Upper lobe of left lung (tissue), 6 donors: ENCODE data around the gene HDGFL2. TPM values are rescaled to one million over a fixed set of nuclear protein-coding genes. Genes with fewer than 3 reads are reported as not detected.

Source experiments
- ATAC-seq, 2 donors: fragments of 200-7000 bp; cut with Tn5 transposase; one replicate each; pipeline ENCODE4 v1.9.1; 2022; ENCODE audit warnings: mild to moderate bottlenecking in 2 of 2, moderate library complexity in 2 of 2; ENCODE audit not compliant: low FRiP score in 2 of 2
- DNase-seq, 2 donors: peaks; one replicate each; pipeline ENCODE4 v3.0.0-alpha.2; 2019 to 2020
- H3K27ac ChIP-seq, 4 donors: fragments of 200-600 bp; sonication (generic); one replicate each; pipeline ENCODE4 v1.5.1; 2016 to 2019
- H3K27me3 ChIP-seq, 4 donors: fragments of 200-600 bp; sonication (generic); one replicate each; pipeline ENCODE4 v1.5.1; 2017 to 2019
- H3K36me3 ChIP-seq, 4 donors: fragments of 200-600 bp; sonication (generic); one replicate each; pipeline ENCODE4 v1.5.1; 2016 to 2019
- H3K4me1 ChIP-seq, 4 donors: fragments of 200-600 bp; sonication (generic); one replicate each; pipeline ENCODE4 v1.5.1; 2018 to 2019
- H3K4me3 ChIP-seq, 4 donors: fragments of 200-600 bp; sonication (generic); one replicate each; pipeline ENCODE4 v1.5.1; 2017 to 2019; ENCODE audit warnings: mild to moderate bottlenecking in 2 of 4, moderate library complexity in 1 of 4
- H3K9me3 ChIP-seq, 4 donors: fragments of 200-600 bp; sonication (generic); one replicate each; pipeline ENCODE4 v1.5.1; 2018 to 2019
- CTCF ChIP-seq, 6 experiments: fragments of 450-650 bp in 4 of 6; fragments of 200-600 bp in 2 of 6; sonication (generic) in 2 of 6; IDR thresholded peaks; one replicate each; pipeline ENCODE4 v1.5.1; 2016 to 2019; ENCODE audit warnings: antibody characterized with exemption in 6 of 6
- EP300 ChIP-seq, 4 donors: sonication (generic); formaldehyde crosslinking; IDR thresholded peaks; one replicate each; pipeline ENCODE4 v1.5.1; 2017; ENCODE audit warnings: antibody characterized with exemption in 4 of 4, control low read depth in 2 of 4
- POLR2A ChIP-seq, 4 donors: fragments of 450-650 bp; IDR thresholded peaks; one replicate each; pipeline ENCODE4 v1.5.1; 2016 to 2017; ENCODE audit warnings: antibody characterized with exemption in 4 of 4, mild to moderate bottlenecking in 2 of 4
- POLR2AphosphoS5 ChIP-seq, 2 donors: sonication (generic); formaldehyde crosslinking; IDR thresholded peaks; one replicate each; pipeline ENCODE4 v1.5.1; 2017; ENCODE audit warnings: antibody characterized with exemption in 2 of 2
- WGBS, 2 donors: methylation state at CpG; one replicate each; pipeline ENCODE4 v1.1.5; 2017 to 2018; 5-methylcytosine and 5-hydroxymethylcytosine counted together
- total RNA-seq, 6 donors: library from RNA; depleted of rRNA in 4 of 6; stranded (reverse); fragments of >200 nt in 4 of 6; gene quantifications; one replicate each; pipeline versions ENCODE4 v1.1.0 to v1.2.1, GENCODE V29; 2016 to 2021
- donor health status: DM: no; HTN: no; CAD: no; lungs with moderate emphysema.
- donor health status: DM: no; HTN: yes; CAD: no; lungs with severe emphysema.

The HDGFL2 gene
- total RNA-seq: 10 to 100 TPM; 23.9 to 71.2 (median 37.6) TPM

- Histone ChIP-seq H3K27me3 (no peaks in the 10 kb centered on the region), H3K9me3 (no peaks in the 10 kb centered on the region), H3K4me3 (peak within 1 kb of the TSS; percentile 76 to 99 (median 86)), H3K4me1 (peaks cover 20 to 30% (median 26%) of the 10 kb centered on the region in 4 donors), H3K27ac (peak within 1 kb of the TSS; percentile 87 to 94 (median 88)), H3K36me3 (peaks cover 0 to 21% (median 16%) of the 10 kb centered on the region in 4 donors)
- 0% methylated on average over 7 to 23 of the region's 71 CpGs for WGBS, 2 donors
- DNase-seq (peak in 1 of 2 donors; percentile 99), ATAC-seq (no peak)
- no peak for TF ChIP-seq EP300 (IDR thresholded peaks at IDR 0.05)
- no peak for TF ChIP-seq CTCF (IDR thresholded peaks at IDR 0.05)
- TF ChIP-seq POLR2A (IDR thresholded peaks at IDR 0.05): no peak
- no peak for TF ChIP-seq POLR2AphosphoS5 (IDR thresholded peaks at IDR 0.05)
Measured at GRCh38 chr19:4472174-4472974, at the start of gene HDGFL2. Gene HDGFL2 (plus strand): TSS chr19:4472297. CDS start chr19:4472351, 54 bp downstream.

GRCh38 chr19:4423416-4424126, 48.5 kb upstream of the HDGFL2 start:
- Histone ChIP-seq H3K27me3 (no peaks in the 10 kb centered on the region), H3K27ac (no peak overlapping the region), H3K4me1 (peaks cover 0 to 8% (median 6%) of the 10 kb centered on the region in 4 donors), H3K9me3 (no peaks in the 10 kb centered on the region), H3K36me3 (peaks cover 0 to 29% (median 7%) of the 10 kb centered on the region in 4 donors), H3K4me3 (no peak overlapping the region)
- TF ChIP-seq POLR2AphosphoS5 (IDR thresholded peaks at IDR 0.05) (no peak), EP300 (IDR thresholded peaks at IDR 0.05) (no peak), CTCF (IDR thresholded peaks at IDR 0.05) (no peak), POLR2A (IDR thresholded peaks at IDR 0.05) (no peak)
- ATAC-seq (no peak), DNase-seq (no peak)
- whole genome bisulfite sequencing, 2 donors: 87 to 93% methylated on average over 16 of the region's 16 CpGs

- Histone ChIP-seq H3K4me3 (no peak overlapping the region), H3K9me3 (no peaks in the 10 kb centered on the region), H3K27me3 (no peaks in the 10 kb centered on the region), H3K36me3 (peaks cover 0 to 38% (median 11%) of the 10 kb centered on the region in 4 donors), H3K27ac (no peak overlapping the region), H3K4me1 (peaks cover 0 to 8% (median 2%) of the 10 kb centered on the region in 4 donors)
- no peak for DNase-seq
- TF ChIP-seq EP300 (IDR thresholded peaks at IDR 0.05) (no peak), POLR2AphosphoS5 (IDR thresholded peaks at IDR 0.05) (peak in 1 of 2 donors; percentile 38)
- no peak for ATAC-seq
- WGBS, 2 donors: 89 to 92% methylated on average over 6 of the region's 6 CpGs
Measured at GRCh38 chr19:4425537-4425936, 46.6 kb upstream of the HDGFL2 start.

- Histone ChIP-seq H3K36me3 (peaks cover 0 to 46% (median 21%) of the 10 kb centered on the region in 4 donors), H3K27ac (no peak overlapping the region), H3K9me3 (no peaks in the 10 kb centered on the region), H3K4me1 (peaks cover 0 to 6% (median 3%) of the 10 kb centered on the region in 4 donors), H3K4me3 (no peak overlapping the region), H3K27me3 (no peaks in the 10 kb centered on the region)
- ATAC-seq (no peak), DNase-seq (no peak)
- WGBS, 2 donors: 89 to 94% methylated on average over 8 to 20 of the region's 20 CpGs
- TF ChIP-seq CTCF (IDR thresholded peaks at IDR 0.05) (no peak), POLR2AphosphoS5 (IDR thresholded peaks at IDR 0.05) (no peak), EP300 (IDR thresholded peaks at IDR 0.05) (no peak), POLR2A (IDR thresholded peaks at IDR 0.05) (no peak)
Measured at GRCh38 chr19:4428326-4428975, 43.6 kb upstream of the HDGFL2 start.

- H3K4me1 ChIP-seq: peaks cover 0 to 6% (median 3%) of the 10 kb centered on the region in 4 donors
- DNase-seq (no peak), ATAC-seq (no peak)
- H3K27ac ChIP-seq: peak overlapping the region in 1 of 4 donors; percentile 4
- TF ChIP-seq CTCF (IDR thresholded peaks at IDR 0.05) (no peak), POLR2A (IDR thresholded peaks at IDR 0.05) (no peak), EP300 (IDR thresholded peaks at IDR 0.05) (no peak), POLR2AphosphoS5 (IDR thresholded peaks at IDR 0.05) (no peak)
- peaks cover 0 to 45% (median 24%) of the 10 kb centered on the region in 4 donors for H3K36me3 ChIP-seq
- H3K9me3 ChIP-seq: no peaks in the 10 kb centered on the region
- H3K4me3 ChIP-seq: no peak overlapping the region
- WGBS, 2 donors: 84 to 96% methylated on average over 8 to 16 of the region's 16 CpGs
- no peaks in the 10 kb centered on the region for H3K27me3 ChIP-seq
Measured at GRCh38 chr19:4429256-4429655, 42.8 kb upstream of the HDGFL2 start.
